ENCODE results near the gene FATE1.

DNA sequence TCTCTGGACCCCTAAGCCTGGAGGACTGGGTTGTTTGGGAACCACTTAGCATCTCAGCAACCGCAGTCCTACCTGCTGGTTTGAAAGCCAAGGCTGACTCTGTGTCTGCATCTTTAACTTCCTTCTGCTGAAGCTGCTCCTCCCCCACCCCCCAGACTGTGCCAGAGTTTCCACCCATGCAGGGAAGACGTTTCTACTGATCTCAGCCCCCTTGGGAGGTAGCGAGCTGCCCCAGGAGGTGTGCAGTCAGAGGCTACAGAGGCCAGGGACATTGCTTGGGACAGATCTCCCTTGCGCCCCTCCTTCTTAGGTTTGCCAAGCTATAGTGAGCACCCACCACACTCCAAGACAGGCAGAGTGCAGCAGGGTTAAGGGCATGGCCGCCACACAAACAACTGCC, 4.7 kb upstream of the FATE1 start:
- no peak for TF ChIP-seq POLR2A (IDR thresholded peaks at IDR 0.05; ENCODE audit: extremely low read depth, insufficient read length)
- TF ChIP-seq, protein P1, sequence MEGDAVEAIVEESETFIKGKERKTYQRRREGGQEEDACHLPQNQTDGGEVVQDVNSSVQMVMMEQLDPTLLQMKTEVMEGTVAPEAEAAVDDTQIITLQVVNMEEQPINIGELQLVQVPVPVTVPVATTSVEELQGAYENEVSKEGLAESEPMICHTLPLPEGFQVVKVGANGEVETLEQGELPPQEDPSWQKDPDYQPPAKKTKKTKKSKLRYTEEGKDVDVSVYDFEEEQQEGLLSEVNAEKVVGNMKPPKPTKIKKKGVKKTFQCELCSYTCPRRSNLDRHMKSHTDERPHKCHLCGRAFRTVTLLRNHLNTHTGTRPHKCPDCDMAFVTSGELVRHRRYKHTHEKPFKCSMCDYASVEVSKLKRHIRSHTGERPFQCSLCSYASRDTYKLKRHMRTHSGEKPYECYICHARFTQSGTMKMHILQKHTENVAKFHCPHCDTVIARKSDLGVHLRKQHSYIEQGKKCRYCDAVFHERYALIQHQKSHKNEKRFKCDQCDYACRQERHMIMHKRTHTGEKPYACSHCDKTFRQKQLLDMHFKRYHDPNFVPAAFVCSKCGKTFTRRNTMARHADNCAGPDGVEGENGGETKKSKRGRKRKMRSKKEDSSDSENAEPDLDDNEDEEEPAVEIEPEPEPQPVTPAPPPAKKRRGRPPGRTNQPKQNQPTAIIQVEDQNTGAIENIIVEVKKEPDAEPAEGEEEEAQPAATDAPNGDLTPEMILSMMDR (IDR thresholded peaks at IDR 0.05; ENCODE audit: low read depth, low read length), result no peak
- no peak for TF ChIP-seq MYC (IDR thresholded peaks at IDR 0.05; ENCODE audit: low read depth, low read length)

All from NB4 (cell line).